ENCODE measurements around the gene GALNT12. TPM values are rescaled to one million over a fixed set of nuclear protein-coding genes. Genes with fewer than 3 reads are reported as not detected.

Gene GALNT12
- polyA plus RNA-seq, 1 donor (not counting 4 experiments of a cell fraction or from before 2014, with no cell fraction given) = 1.8 TPM

DNA sequence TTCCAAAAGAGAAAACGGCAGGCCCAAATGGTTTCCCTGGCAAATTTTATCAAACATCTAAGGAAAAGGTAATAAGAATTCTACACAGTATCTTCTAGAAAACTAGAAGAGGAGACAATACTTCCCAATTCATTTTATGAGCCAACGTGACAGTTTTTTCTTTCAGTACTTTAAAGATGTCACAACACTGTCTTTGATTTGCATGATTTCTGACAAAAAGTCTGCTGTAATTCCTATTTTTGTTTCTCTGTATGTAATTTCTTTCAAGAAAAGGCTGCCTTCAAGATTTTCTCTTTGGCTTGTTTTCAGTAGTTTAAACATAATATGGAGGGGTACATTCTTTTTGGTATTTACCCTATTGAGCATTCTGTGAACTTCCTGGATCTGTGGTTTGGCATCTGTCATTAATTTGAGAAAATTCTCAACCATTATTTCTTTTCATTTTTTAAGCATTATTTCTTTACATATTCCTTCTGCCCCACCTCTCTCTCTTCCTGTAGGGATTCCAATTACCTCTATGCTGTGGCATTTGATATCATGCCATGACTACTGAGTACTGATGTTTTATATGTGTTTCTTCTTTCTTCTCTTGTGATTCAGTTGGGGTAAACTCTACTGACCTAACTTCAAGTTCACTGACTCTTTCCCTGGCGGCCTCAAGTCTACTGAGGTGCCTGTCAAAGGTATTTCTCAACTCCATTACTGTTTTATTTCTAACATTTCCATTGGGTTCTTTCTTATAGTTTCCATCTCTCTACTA is 43.3 kb upstream of the GALNT12 start:
- dilution Hi-C loops (cut with MboI; ENCODE audit: extremely low pct_ligation_motif_present, low sequenced_read_pairs) = no loop called here
- no peak for FAIRE-seq
- no peak for DNase-seq (ENCODE audit: low read depth, low spot score)

GRCh38 chr9:98765256-98765655 is 42.2 kb upstream of the GALNT12 start:
- Histone ChIP-seq H3K4me3 (ENCODE audit: control insufficient read depth in 2 of 3, extremely low read depth in 1 of 3, insufficient read depth in 2 of 3, low read depth in 1 of 3, low read length in 3 of 3) (no peak overlapping the region), H4K20me1 (ENCODE audit: control insufficient read depth, extremely low read depth, insufficient read depth, low read length) (no peaks in the 10 kb centered on the region), H3K79me2 (ENCODE audit: control insufficient read depth, insufficient read depth, low read length) (no peaks in the 10 kb centered on the region), H3K27me3 (ENCODE audit: control insufficient read depth, extremely low read depth, insufficient read depth, low read length) (no peaks in the 10 kb centered on the region), H3K9me1 (ENCODE audit: control insufficient read depth, extremely low read depth, insufficient read depth, low read length) (peaks cover 2% of the 10 kb centered on the region), H2AFZ (ENCODE audit: control insufficient read depth, low read length) (no peak overlapping the region), H3K4me2 (ENCODE audit: control insufficient read depth, extremely low read depth, insufficient read depth, low read depth, low read length) (no peak overlapping the region), H3K4me1 (ENCODE audit: control insufficient read depth, extremely low read depth, insufficient read depth, low read length) (peaks cover 10% of the 10 kb centered on the region), H3K9me3 (ENCODE audit: control insufficient read depth, low read depth, low read length) (no peaks in the 10 kb centered on the region), H3K36me3 (ENCODE audit: control insufficient read depth in 2 of 2, extremely low read depth in 1 of 2, insufficient read depth in 2 of 2, low read length in 2 of 2) (peaks cover 0 to 7% of the 10 kb centered on the region in 2 experiments), H3K27ac (ENCODE audit: control insufficient read depth, insufficient read depth, low read length) (no peak overlapping the region), H3K9ac (ENCODE audit: control insufficient read depth, extremely low read depth, insufficient read depth, low read length) (no peak overlapping the region)
- FAIRE-seq = peak; percentile 44
- dilution Hi-C loops (cut with MboI; ENCODE audit: extremely low pct_ligation_motif_present, low sequenced_read_pairs) = no loop called here
- no peak for DNase-seq (ENCODE audit: low read depth, low spot score)
- TF ChIP-seq CTCF (optimal IDR thresholded peaks at IDR 0.05 in 1 of 3, IDR thresholded peaks at IDR 0.05 in 1 of 3, conservative IDR thresholded peaks at IDR 0.05 in 1 of 3; ENCODE audit: extremely low read depth in 1 of 3, insufficient read depth in 2 of 3, low read length in 3 of 3) = no peak
- no peak for TF ChIP-seq EZH2 (IDR thresholded peaks at IDR 0.05; ENCODE audit: low read length)

More for the DNA sequence above, 43.3 kb upstream of the GALNT12 start:
- Histone ChIP-seq H3K4me1 (ENCODE audit: control insufficient read depth, extremely low read depth, insufficient read depth, low read length) (peaks cover 10% of the 10 kb centered on the region), H3K9me3 (ENCODE audit: control insufficient read depth, low read depth, low read length) (no peaks in the 10 kb centered on the region), H4K20me1 (ENCODE audit: control insufficient read depth, extremely low read depth, insufficient read depth, low read length) (no peaks in the 10 kb centered on the region), H3K9ac (ENCODE audit: control insufficient read depth, extremely low read depth, insufficient read depth, low read length) (no peak overlapping the region), H3K4me2 (ENCODE audit: control insufficient read depth, extremely low read depth, insufficient read depth, low read depth, low read length) (no peak overlapping the region), H3K4me3 (ENCODE audit: control insufficient read depth in 2 of 3, extremely low read depth in 1 of 3, insufficient read depth in 2 of 3, low read depth in 1 of 3, low read length in 3 of 3) (no peak overlapping the region), H3K79me2 (ENCODE audit: control insufficient read depth, insufficient read depth, low read length) (no peaks in the 10 kb centered on the region), H3K36me3 (ENCODE audit: control insufficient read depth in 2 of 2, extremely low read depth in 1 of 2, insufficient read depth in 2 of 2, low read length in 2 of 2) (peaks cover 0 to 7% of the 10 kb centered on the region in 2 experiments), H2AFZ (ENCODE audit: control insufficient read depth, low read length) (no peak overlapping the region), H3K9me1 (ENCODE audit: control insufficient read depth, extremely low read depth, insufficient read depth, low read length) (peaks cover 2% of the 10 kb centered on the region), H3K27ac (ENCODE audit: control insufficient read depth, insufficient read depth, low read length) (no peak overlapping the region), H3K27me3 (ENCODE audit: control insufficient read depth, extremely low read depth, insufficient read depth, low read length) (no peaks in the 10 kb centered on the region)
- TF ChIP-seq CTCF (optimal IDR thresholded peaks at IDR 0.05 in 1 of 3, IDR thresholded peaks at IDR 0.05 in 1 of 3, conservative IDR thresholded peaks at IDR 0.05 in 1 of 3; ENCODE audit: extremely low read depth in 1 of 3, insufficient read depth in 2 of 3, low read length in 3 of 3) (no peak), EZH2 (IDR thresholded peaks at IDR 0.05; ENCODE audit: low read length) (no peak)
